H1 (cell line): ENCODE results near the gene SAT2. TPM values are rescaled to one million over a fixed set of nuclear protein-coding genes. Genes with fewer than 3 reads are reported as not detected.

Experiments used
- CTCF ChIA-PET: fragments of 300-600 bp; sonication (Branson Sonifier 250); formaldehyde crosslinking; loops from one replicate; lab custom pipeline; 2021; ENCODE audit not compliant: partially characterized antibody; lab: Charles Lee
- POLR2A ChIA-PET: fragments of 300-600 bp; sonication (Branson Sonifier 250); formaldehyde crosslinking; loops from one replicate; lab custom pipeline; 2021; ENCODE audit warnings: inconsistent platforms; ENCODE audit not compliant: partially characterized antibody; lab: Charles Lee
- DNase-seq, 2 experiments: peaks; one replicate each; pipeline versions ENCODE4 v3.0.0 to v3.0.0-alpha.2; 2010 to 2022; ENCODE audit warnings: low spot score in 2 of 2, low read depth in 1 of 2, mixed read lengths in 1 of 2
- FAIRE-seq: peaks from 2 replicates; lab custom pipeline; 2011; peaks lifted over from hg19 to GRCh38; lab: Jason Lieb, UNC
- H2AFZ ChIP-seq: 2 replicates; pipeline ENCODE4 v1.8.1; 2012; ENCODE audit warnings: low read length, inconsistent platforms
- H2AK5ac ChIP-seq: 2 replicates; pipeline ENCODE4 v1.6.1; 2013; ENCODE audit warnings: low read depth, low read length
- H2BK120ac ChIP-seq: replicated peaks from 2 replicates; pipeline ENCODE3; 2013; ENCODE audit warnings: low read depth, low read length, inconsistent platforms
- H2BK12ac ChIP-seq: 2 replicates; pipeline ENCODE4 v1.6.1; 2013; ENCODE audit warnings: low read depth, low read length
- H2BK15ac ChIP-seq: 2 replicates; pipeline ENCODE4 v1.6.1; 2013; ENCODE audit warnings: low read length
- H2BK20ac ChIP-seq: 2 replicates; pipeline ENCODE4 v1.6.1; 2013; ENCODE audit warnings: low read length
- H2BK5ac ChIP-seq: 2 replicates; pipeline ENCODE4 v1.6.1; 2013; ENCODE audit warnings: low read depth, low read length
- H3K14ac ChIP-seq: 2 replicates; pipeline ENCODE4 v1.6.1; 2013; ENCODE audit warnings: inconsistent platforms; ENCODE audit not compliant: insufficient read length
- H3K18ac ChIP-seq: 2 replicates; pipeline ENCODE4 v1.6.1; 2013; ENCODE audit warnings: low read length; ENCODE audit errors: extremely low read depth
- H3K23ac ChIP-seq: 2 replicates; pipeline ENCODE4 v1.6.1; 2013; ENCODE audit warnings: inconsistent platforms; ENCODE audit not compliant: insufficient read length
- H3K23me2 ChIP-seq: 2 replicates; pipeline ENCODE4 v1.6.1; 2013; ENCODE audit warnings: low read depth, low read length
- H3K27ac ChIP-seq: 2 replicates; pipeline ENCODE4 v1.6.1; 2011; ENCODE audit warnings: low read depth, low read length, inconsistent platforms
- H3K27me3 ChIP-seq, 4 experiments: replicated peaks in 1 of 4; 1 replicate in 1 of 4; 2 replicates in 3 of 4; pipeline versions ENCODE4 v1.6.1 to v1.8.1; 2011 to 2013; ENCODE audit warnings: low read length in 3 of 4, mild to moderate bottlenecking in 3 of 4, inconsistent platforms in 2 of 4, mixed read lengths in 2 of 4, moderate library complexity in 1 of 4; ENCODE audit not compliant: control insufficient read depth in 3 of 4, insufficient read depth in 3 of 4; ENCODE audit errors: extremely low read depth in 1 of 4
- H3K36me3 ChIP-seq, 4 experiments: 2 replicates each; pipeline versions ENCODE4 v1.6.1 to v1.8.1; 2011 to 2013; ENCODE audit warnings: mild to moderate bottlenecking in 4 of 4, low read length in 3 of 4, moderate library complexity in 2 of 4, control low read depth in 1 of 4, inconsistent platforms in 1 of 4; ENCODE audit not compliant: insufficient read depth in 4 of 4, control insufficient read depth in 2 of 4
- H3K4ac ChIP-seq: replicated peaks from 2 replicates; pipeline ENCODE3; 2013; ENCODE audit warnings: low read length, low read depth, mixed read lengths, inconsistent platforms; ENCODE audit not compliant: insufficient read length
- H3K4me1 ChIP-seq, 4 experiments: replicated peaks in 1 of 4; 1 replicate in 1 of 4; 2 replicates in 3 of 4; pipeline versions ENCODE4 v1.6.1 to v1.8.1; 2011 to 2013; ENCODE audit warnings: low read length in 3 of 4, inconsistent platforms in 2 of 4, mixed read lengths in 1 of 4; ENCODE audit not compliant: insufficient read depth in 4 of 4, control insufficient read depth in 3 of 4
- H3K4me2 ChIP-seq, 2 experiments: 2 replicates each; pipeline versions ENCODE4 v1.6.1 to v1.8.1; 2011 to 2013; ENCODE audit warnings: low read depth in 2 of 2, low read length in 2 of 2, control low read depth in 1 of 2, inconsistent platforms in 1 of 2, mild to moderate bottlenecking in 1 of 2; ENCODE audit not compliant: insufficient read depth in 1 of 2
- H3K4me3 ChIP-seq, 4 experiments: fragments of 200-600, 300-600 bp in 1 of 4; sonication (generic), shearing (Covaris generic), sonication (Bioruptor Twin) in 1 of 4; 2 replicates each; pipeline versions ENCODE4 v1.5.1 to v1.8.1; 2011 to 2016; ENCODE audit warnings: low read length in 4 of 4, low read depth in 3 of 4, control low read depth in 2 of 4, inconsistent platforms in 2 of 4, mild to moderate bottlenecking in 2 of 4, mixed read lengths in 1 of 4, moderate library complexity in 1 of 4; ENCODE audit not compliant: insufficient read depth in 2 of 4; ENCODE audit errors: extremely low read depth in 1 of 4
- H3K56ac ChIP-seq: replicated peaks from 2 replicates; pipeline ENCODE3; 2013; ENCODE audit warnings: low read depth, mild to moderate bottlenecking, mixed read lengths, low read length, inconsistent platforms; ENCODE audit not compliant: insufficient read length
- H3K79me1 ChIP-seq: 2 replicates; pipeline ENCODE4 v1.6.1; 2013; ENCODE audit warnings: low read depth, low read length, control low read depth
- H3K79me2 ChIP-seq, 2 experiments: 2 replicates each; pipeline versions ENCODE4 v1.6.1 to v1.8.1; 2012 to 2013; ENCODE audit warnings: low read length in 2 of 2, mild to moderate bottlenecking in 2 of 2, inconsistent platforms in 1 of 2; ENCODE audit not compliant: insufficient read depth in 2 of 2, control insufficient read depth in 1 of 2
- H3K9ac ChIP-seq, 4 experiments: replicated peaks in 1 of 4; 1 replicate in 1 of 4; 2 replicates in 3 of 4; pipeline versions ENCODE4 v1.6.1 to v1.8.1; 2011 to 2013; ENCODE audit warnings: low read depth in 3 of 4, low read length in 3 of 4, control low read depth in 2 of 4, mild to moderate bottlenecking in 2 of 4, moderate library complexity in 2 of 4, inconsistent platforms in 1 of 4; ENCODE audit errors: extremely low read depth in 1 of 4
- H3K9me3 ChIP-seq, 2 experiments: 2 replicates each; pipeline versions ENCODE4 v1.6.1 to v1.8.1; 2012 to 2013; ENCODE audit warnings: mild to moderate bottlenecking in 2 of 2, moderate library complexity in 2 of 2, control low read depth in 1 of 2, inconsistent platforms in 1 of 2, low read depth in 1 of 2, low read length in 1 of 2, mixed read lengths in 1 of 2; ENCODE audit not compliant: insufficient read depth in 2 of 2
- H4K20me1 ChIP-seq, 2 experiments: replicated peaks in 1 of 2; 2 replicates each; pipeline versions ENCODE3 to v1.8.1; 2011 to 2013; ENCODE audit warnings: inconsistent platforms in 2 of 2, low read length in 2 of 2, mild to moderate bottlenecking in 1 of 2; ENCODE audit not compliant: insufficient read depth in 2 of 2, control insufficient read depth in 1 of 2
- H4K5ac ChIP-seq: 2 replicates; pipeline ENCODE4 v1.6.1; 2013; ENCODE audit warnings: low read length, low read depth, mixed read lengths, inconsistent platforms; ENCODE audit not compliant: insufficient read length
- H4K8ac ChIP-seq: 2 replicates; pipeline ENCODE4 v1.8.0; 2013; ENCODE audit warnings: mild to moderate bottlenecking, moderate library complexity, low read length, inconsistent platforms; ENCODE audit not compliant: insufficient read depth; ENCODE audit errors: extremely low read depth
- H4K91ac ChIP-seq: replicated peaks from 2 replicates; pipeline ENCODE3; 2013; ENCODE audit warnings: low read length, mixed read lengths, inconsistent platforms; ENCODE audit not compliant: insufficient read length
- HDAC2 ChIP-seq, 2 experiments: fragments of 300-600 bp in 1 of 2; sonication (generic) in 1 of 2; IDR thresholded peaks; 2 replicates each; pipeline ENCODE4 v1.6.1; 2011 to 2012; ENCODE audit warnings: low read depth in 2 of 2, low read length in 2 of 2, mild to moderate bottlenecking in 2 of 2, moderate library complexity in 2 of 2, borderline replicate concordance in 1 of 2, inconsistent platforms in 1 of 2
- WGBS, 2 experiments: shearing (Covaris generic) in 1 of 2; methylation state at CpG; one replicate each; pipeline versions ENCODE4 v1.1.6 to v1.1.7; 2013 to 2015; ENCODE audit warnings: low lambda C conversion rate in 2 of 2, mixed read lengths in 2 of 2, inconsistent platforms in 1 of 2, low coverage in 1 of 2, missing lambda C conversion rate in 1 of 2; ENCODE audit not compliant: insufficient replicate concordance in 2 of 2, insufficient coverage in 1 of 2, insufficient read length in 1 of 2; ENCODE audit errors: extremely low coverage in 1 of 2, missing lambda C conversion rate in 1 of 2; 5-methylcytosine and 5-hydroxymethylcytosine counted together
- polyA plus RNA-seq, 7 experiments: library from polyadenylated mRNA; depleted of rRNA in 3 of 7; stranded (reverse) in 5 of 7; unstranded in 2 of 7; fragments of >200 nt in 5 of 7; fragments of 200-250 nt in 2 of 7; gene quantifications; 1 replicate in 5 of 7; 2 replicates in 1 of 7; 4 replicates in 1 of 7; pipeline versions ENCODE4 v1.2.1 to v1.2.3, GENCODE V29; 2011 to 2013; ENCODE audit warnings: missing spikeins in 2 of 7, mixed read lengths in 2 of 7
- total RNA-seq: library from RNA; stranded (reverse); fragmentation: NEBNext Ultra II Directional; extraction: Animal tissue kit (Norgen Biotek cat#: 25700); gene quantifications from 2 replicates; pipeline ENCODE4 v1.2.1, GENCODE V29; 2021

The SAT2 gene
- total and polyA plus RNA-seq, 2 of the 8 experiments (the other 6 are each of a cell fraction or from before 2014, with no cell fraction given), result 36.4 to 72.3 TPM

- Histone ChIP-seq H2BK120ac (no peak overlapping the region), H3K14ac (no peak overlapping the region), H2AK5ac (no peak overlapping the region), H2BK20ac (no peak overlapping the region), H3K4me2 (peak overlapping the region; percentile 91 to 99), H4K5ac (no peak overlapping the region), H3K27ac (no peak overlapping the region), H2BK5ac (no peak overlapping the region), H3K56ac (no peak overlapping the region), H3K4me3 (peak overlapping the region; percentile 43 to 87 (median 63)), H3K23me2 (peaks cover 15% of the 10 kb centered on the region), H3K79me2 (no peaks in the 10 kb centered on the region), H4K20me1 (peaks cover 0 to 3% of the 10 kb centered on the region in 2 experiments), H3K23ac (no peak overlapping the region), H3K18ac (no peak overlapping the region; the same call in 1 of the 2 replicates), H4K91ac (no peak overlapping the region), H3K9me3 (no peaks in the 10 kb centered on the region), H2AFZ (no peak overlapping the region; the same call in 1 of the 2 replicates), H3K4me1 (peaks cover under 1 to 14% (median 8%) of the 10 kb centered on the region in 4 experiments; a peak in 6 of 7 replicates), H3K4ac (no peak overlapping the region), H4K8ac (no peak overlapping the region), H3K27me3 (peaks cover 0 to 13% (median 4%) of the 10 kb centered on the region in 4 experiments; a peak in 4 of 7 replicates), H3K9ac (peak overlapping the region in 1 of 4 experiments; percentile 13; a peak in 4 of 7 replicates), H2BK15ac (no peak overlapping the region), H3K36me3 (no peaks in the 10 kb centered on the region; a peak in 2 of 8 replicates), H3K79me1 (no peaks in the 10 kb centered on the region), H2BK12ac (no peak overlapping the region)
- POLR2A ChIA-PET, result interaction anchor here (0.6 to 79.4 kb wide), 16 partner anchors 11 to 522 kb away, joined by 3 to 2272 read pairs (median 6); partner anchors contain the start of genes ATP1B2, CD68, DNAH2 and FXR2
- CTCF ChIA-PET, result interaction anchor here (0.6 to 18.2 kb wide), 15 partner anchors 10 to 471 kb away, joined by 3 to 211 read pairs (median 5); partner anchors contain the start of genes CHD3, FXR2, SAT2 and SHBG
- FAIRE-seq, result no peak
- DNase-seq, result no peak
- WGBS, 2 experiments, result 1% methylated on average over 30 of the region's 45 CpGs; no CpG with 5 or more reads in 1 of the 2 experiments
- peak in 1 of 2 experiments; percentile 12; a peak in 1 of 4 replicates for TF ChIP-seq HDAC2 (IDR thresholded peaks at IDR 0.05; ENCODE audit: borderline replicate concordance in 1 of 2, low read depth in 2 of 2, low read length in 2 of 2)
Observed at GRCh38 chr17:7651097-7651664, 23.6 kb upstream of the SAT2 start.
